ENCODE data around the gene FNBP1L. TPM values are rescaled to one million over a fixed set of nuclear protein-coding genes. Genes with fewer than 3 reads are reported as not detected.

The FNBP1L gene
- total RNA-seq, 1 experiment from 2014 or later: 0.41 TPM

DNA sequence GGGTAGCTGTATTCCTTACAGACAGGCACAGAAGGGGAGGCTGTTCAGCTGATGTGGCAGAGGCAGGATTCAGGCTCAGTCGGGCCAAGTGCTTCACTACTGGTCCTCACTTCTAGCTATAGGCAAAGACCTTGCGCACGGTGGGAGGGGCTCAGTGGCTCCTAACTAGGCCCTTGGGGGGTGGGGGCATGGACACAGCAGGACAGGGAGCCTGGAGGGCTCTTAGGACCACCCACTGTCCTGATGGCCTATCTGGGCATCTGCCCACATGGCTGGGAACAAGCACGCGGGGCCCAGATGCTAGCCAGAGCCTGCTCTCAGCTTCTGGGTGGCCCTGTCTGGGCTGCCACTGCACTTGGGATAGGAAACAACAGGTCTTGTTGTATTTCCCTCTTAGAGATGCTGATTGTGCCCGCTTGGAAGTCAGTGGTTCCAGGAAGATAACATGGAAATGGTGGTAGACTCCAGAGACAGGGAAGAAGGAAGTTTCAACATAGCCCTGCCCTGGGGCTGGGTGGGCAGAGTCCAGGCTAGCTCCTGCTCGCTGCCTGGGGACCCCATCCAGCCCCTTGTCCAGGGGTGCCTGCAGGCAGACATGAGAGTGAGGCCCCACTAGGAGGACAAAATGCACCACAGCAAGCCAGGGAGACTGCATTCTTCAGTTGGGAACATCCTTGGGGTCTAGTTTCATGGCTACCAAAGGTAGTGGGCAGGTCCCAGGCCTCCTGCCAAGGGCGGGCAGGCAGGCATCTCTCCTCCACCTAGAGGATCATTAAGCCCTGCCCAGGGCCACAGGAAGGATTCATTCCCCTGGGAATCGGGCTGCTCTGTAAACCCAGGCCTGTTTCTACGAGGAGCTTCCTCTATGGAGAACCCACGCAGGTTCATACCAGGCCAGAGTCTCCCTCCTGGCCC, 131.2 kb downstream of the FNBP1L start:
- H4K20me1 ChIP-seq (ENCODE audit: insufficient read depth, low read depth, low read length): no peaks in the 10 kb centered on the region
- H3K9ac ChIP-seq (ENCODE audit: low read length): no peak overlapping the region
- H3K4me1 ChIP-seq (ENCODE audit: low read length): no peaks in the 10 kb centered on the region
- no peak overlapping the region for H3K4me2 ChIP-seq (ENCODE audit: low read depth, low read length, poor library complexity, severe bottlenecking)
- no peaks in the 10 kb centered on the region for H3K9me2 ChIP-seq (replicated peaks; ENCODE audit: insufficient read depth, low read length)
- H3K27me3 ChIP-seq (ENCODE audit: low read length): no peaks in the 10 kb centered on the region
- no peak overlapping the region for H3K27ac ChIP-seq (ENCODE audit: low read length)
- H3K4me3 ChIP-seq (ENCODE audit: low read length): no peak overlapping the region
- H2AFZ ChIP-seq (ENCODE audit: low read length): no peak overlapping the region
- no peaks in the 10 kb centered on the region for H3K36me3 ChIP-seq (ENCODE audit: insufficient read depth, low read length)
- no peak for DNase-seq
- no peaks in the 10 kb centered on the region for H3K79me2 ChIP-seq (ENCODE audit: low read length)
- H3K9me3 ChIP-seq (ENCODE audit: low read length): no peaks in the 10 kb centered on the region

GRCh38 chr1:93579891-93580290, 132.0 kb downstream of the FNBP1L start:
- Histone ChIP-seq H3K4me3 (ENCODE audit: low read length) (no peak overlapping the region), H3K27ac (ENCODE audit: low read length) (no peak overlapping the region), H4K20me1 (ENCODE audit: insufficient read depth, low read depth, low read length) (no peaks in the 10 kb centered on the region), H3K27me3 (ENCODE audit: low read length) (no peaks in the 10 kb centered on the region), H3K79me2 (ENCODE audit: low read length) (no peaks in the 10 kb centered on the region), H3K9me2 (replicated peaks; ENCODE audit: insufficient read depth, low read length) (no peaks in the 10 kb centered on the region), H3K9me3 (ENCODE audit: low read length) (no peaks in the 10 kb centered on the region), H3K36me3 (ENCODE audit: insufficient read depth, low read length) (no peaks in the 10 kb centered on the region), H3K9ac (ENCODE audit: low read length) (no peak overlapping the region), H2AFZ (ENCODE audit: low read length) (no peak overlapping the region), H3K4me1 (ENCODE audit: low read length) (no peaks in the 10 kb centered on the region), H3K4me2 (ENCODE audit: low read depth, low read length, poor library complexity, severe bottlenecking) (no peak overlapping the region)
- DNase-seq: no peak

DNA sequence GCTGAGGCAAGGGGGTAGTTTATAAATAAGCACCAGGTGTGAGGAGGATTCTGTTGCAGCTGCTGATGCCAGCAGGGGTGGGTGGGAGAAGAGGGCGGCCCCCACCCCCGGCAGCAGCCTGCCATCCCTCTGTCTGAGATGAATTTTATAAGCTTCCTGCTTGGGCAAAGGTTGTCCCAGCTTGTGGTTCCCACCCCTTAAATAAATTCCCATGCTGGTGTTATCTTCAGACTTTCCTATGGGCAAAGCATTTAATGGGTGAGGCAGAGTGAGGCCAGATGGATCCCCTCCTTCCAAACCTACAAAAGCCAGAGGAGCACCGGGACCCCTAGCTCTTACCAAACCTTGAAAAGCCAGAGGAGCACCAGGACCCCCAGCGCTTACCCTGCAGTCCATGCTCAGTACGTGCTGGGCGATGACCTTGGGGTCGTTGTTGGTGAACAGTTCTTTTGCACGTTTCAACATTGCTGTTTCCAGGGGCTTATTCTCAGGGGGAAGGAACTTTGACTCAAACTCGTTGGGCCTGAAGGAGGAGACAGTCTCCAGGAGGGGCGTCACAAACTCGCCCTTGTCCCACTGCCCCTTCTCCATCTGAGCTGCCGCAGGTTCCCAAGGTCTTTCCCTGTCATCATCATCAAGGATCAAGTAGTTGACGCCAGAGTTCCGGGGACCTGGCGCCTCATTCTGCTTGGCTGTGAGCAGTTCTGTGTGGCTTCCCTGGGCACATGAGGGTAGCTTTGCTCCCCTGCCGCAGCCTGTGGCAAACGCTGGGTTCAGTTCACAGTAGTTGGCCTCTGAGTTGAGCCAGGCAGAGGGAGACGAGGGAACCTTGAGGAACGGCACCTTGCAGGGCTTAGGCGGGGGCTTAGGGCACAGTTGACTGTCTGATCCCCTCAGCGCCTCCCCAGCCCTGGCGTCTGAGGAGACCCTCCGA, 134.3 kb downstream of the FNBP1L start:
- no peak overlapping the region for H2AFZ ChIP-seq (ENCODE audit: low read length)
- H3K9ac ChIP-seq (ENCODE audit: low read length): no peak overlapping the region
- H3K9me2 ChIP-seq (replicated peaks; ENCODE audit: insufficient read depth, low read length): no peaks in the 10 kb centered on the region
- H4K20me1 ChIP-seq (ENCODE audit: insufficient read depth, low read depth, low read length): no peaks in the 10 kb centered on the region
- DNase-seq: no peak
- no peak overlapping the region for H3K4me2 ChIP-seq (ENCODE audit: low read depth, low read length, poor library complexity, severe bottlenecking)
- no peaks in the 10 kb centered on the region for H3K9me3 ChIP-seq (ENCODE audit: low read length)
- H3K79me2 ChIP-seq (ENCODE audit: low read length): no peaks in the 10 kb centered on the region
- H3K4me3 ChIP-seq (ENCODE audit: low read length): no peak overlapping the region
- H3K4me1 ChIP-seq (ENCODE audit: low read length): no peaks in the 10 kb centered on the region
- H3K36me3 ChIP-seq (ENCODE audit: insufficient read depth, low read length): no peaks in the 10 kb centered on the region
- H3K27me3 ChIP-seq (ENCODE audit: low read length): no peaks in the 10 kb centered on the region
- H3K27ac ChIP-seq (ENCODE audit: low read length): no peak overlapping the region

- DNase-seq: no peak
- Histone ChIP-seq H3K9ac (ENCODE audit: low read length) (no peak overlapping the region), H3K36me3 (ENCODE audit: insufficient read depth, low read length) (no peaks in the 10 kb centered on the region), H2AFZ (ENCODE audit: low read length) (no peak overlapping the region), H3K9me2 (replicated peaks; ENCODE audit: insufficient read depth, low read length) (no peaks in the 10 kb centered on the region), H3K27me3 (ENCODE audit: low read length) (no peaks in the 10 kb centered on the region), H3K27ac (ENCODE audit: low read length) (no peak overlapping the region), H4K20me1 (ENCODE audit: insufficient read depth, low read depth, low read length) (no peaks in the 10 kb centered on the region), H3K4me1 (ENCODE audit: low read length) (no peaks in the 10 kb centered on the region), H3K4me2 (ENCODE audit: low read depth, low read length, poor library complexity, severe bottlenecking) (no peak overlapping the region), H3K79me2 (ENCODE audit: low read length) (no peaks in the 10 kb centered on the region), H3K9me3 (ENCODE audit: low read length) (no peaks in the 10 kb centered on the region), H3K4me3 (ENCODE audit: low read length) (no peak overlapping the region)
Observed at GRCh38 chr1:93584261-93585003, 136.5 kb downstream of the FNBP1L start.

- no peaks in the 10 kb centered on the region for H4K20me1 ChIP-seq (ENCODE audit: insufficient read depth, low read depth, low read length)
- no peak overlapping the region for H3K27ac ChIP-seq (ENCODE audit: low read length)
- H3K9me2 ChIP-seq (replicated peaks; ENCODE audit: insufficient read depth, low read length): no peaks in the 10 kb centered on the region
- no peaks in the 10 kb centered on the region for H3K4me1 ChIP-seq (ENCODE audit: low read length)
- H3K9ac ChIP-seq (ENCODE audit: low read length): no peak overlapping the region
- H3K79me2 ChIP-seq (ENCODE audit: low read length): no peaks in the 10 kb centered on the region
- H2AFZ ChIP-seq (ENCODE audit: low read length): no peak overlapping the region
- H3K9me3 ChIP-seq (ENCODE audit: low read length): no peaks in the 10 kb centered on the region
- H3K36me3 ChIP-seq (ENCODE audit: insufficient read depth, low read length): no peaks in the 10 kb centered on the region
- DNase-seq: no peak
- H3K4me2 ChIP-seq (ENCODE audit: low read depth, low read length, poor library complexity, severe bottlenecking): no peak overlapping the region
- H3K4me3 ChIP-seq (ENCODE audit: low read length): no peak overlapping the region
- H3K27me3 ChIP-seq (ENCODE audit: low read length): no peaks in the 10 kb centered on the region
Observed at GRCh38 chr1:93585059-93585966, 137.4 kb downstream of the FNBP1L start.

GRCh38 chr1:93587354-93587753, 139.4 kb downstream of the FNBP1L start:
- Histone ChIP-seq H4K20me1 (ENCODE audit: insufficient read depth, low read depth, low read length) (no peaks in the 10 kb centered on the region), H3K4me3 (ENCODE audit: low read length) (no peak overlapping the region), H3K4me2 (ENCODE audit: low read depth, low read length, poor library complexity, severe bottlenecking) (no peak overlapping the region), H3K27me3 (ENCODE audit: low read length) (no peaks in the 10 kb centered on the region), H3K9me3 (ENCODE audit: low read length) (no peaks in the 10 kb centered on the region), H3K79me2 (ENCODE audit: low read length) (no peaks in the 10 kb centered on the region), H3K9ac (ENCODE audit: low read length) (no peak overlapping the region), H3K4me1 (ENCODE audit: low read length) (no peaks in the 10 kb centered on the region), H2AFZ (ENCODE audit: low read length) (no peak overlapping the region), H3K27ac (ENCODE audit: low read length) (no peak overlapping the region), H3K9me2 (replicated peaks; ENCODE audit: insufficient read depth, low read length) (no peaks in the 10 kb centered on the region), H3K36me3 (ENCODE audit: insufficient read depth, low read length) (no peaks in the 10 kb centered on the region)
- DNase-seq: no peak

DNA sequence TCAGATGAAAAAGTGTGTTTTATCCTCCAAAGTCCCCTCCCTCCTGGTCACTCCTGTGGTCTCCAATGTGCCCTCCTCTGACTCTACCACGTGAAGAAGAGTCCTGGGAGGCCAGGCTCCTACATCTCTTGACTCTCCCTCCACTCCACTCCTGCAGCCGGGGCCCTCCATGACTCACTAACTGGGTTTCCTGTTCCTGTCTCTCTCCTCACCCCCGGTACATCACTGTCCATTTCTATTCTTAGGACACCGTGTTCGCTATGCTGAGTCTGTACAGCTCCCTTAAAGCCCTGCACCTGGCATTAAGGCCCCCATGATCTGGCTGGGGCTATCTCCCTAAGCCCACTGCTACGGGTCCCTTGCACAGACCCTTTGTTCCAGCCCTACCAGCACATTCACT, 140.3 kb downstream of the FNBP1L start:
- DNase-seq: no peak
- no peak overlapping the region for H3K4me2 ChIP-seq (ENCODE audit: low read depth, low read length, poor library complexity, severe bottlenecking)

More for the DNA sequence above, 140.3 kb downstream of the FNBP1L start:
- no peaks in the 10 kb centered on the region for H3K36me3 ChIP-seq (ENCODE audit: insufficient read depth, low read length)
- H4K20me1 ChIP-seq (ENCODE audit: insufficient read depth, low read depth, low read length): no peaks in the 10 kb centered on the region
- H3K4me3 ChIP-seq (ENCODE audit: low read length): no peak overlapping the region
- no peak overlapping the region for H3K27ac ChIP-seq (ENCODE audit: low read length)
- no peaks in the 10 kb centered on the region for H3K79me2 ChIP-seq (ENCODE audit: low read length)
- no peaks in the 10 kb centered on the region for H3K9me3 ChIP-seq (ENCODE audit: low read length)
- H3K27me3 ChIP-seq (ENCODE audit: low read length): no peaks in the 10 kb centered on the region
- no peak overlapping the region for H3K9ac ChIP-seq (ENCODE audit: low read length)
- no peaks in the 10 kb centered on the region for H3K4me1 ChIP-seq (ENCODE audit: low read length)
- H2AFZ ChIP-seq (ENCODE audit: low read length): no peak overlapping the region
- H3K9me2 ChIP-seq (replicated peaks; ENCODE audit: insufficient read depth, low read length): no peaks in the 10 kb centered on the region
